ENCODE results near the gene CYB5B. TPM values are rescaled to one million over a fixed set of nuclear protein-coding genes. Genes with fewer than 3 reads are reported as not detected.

CYB5B gene
- total RNA-seq, 1 donor from 2014 or later: 124 TPM

- H3K9me3 Mint-ChIP-seq (ENCODE audit: unreplicated experiment): no peaks in the 10 kb centered on the region
- H3K4me1 Mint-ChIP-seq (ENCODE audit: low read depth, unreplicated experiment): peaks cover 3% of the 10 kb centered on the region
- no peak for DNase-seq
- H3K27ac Mint-ChIP-seq (ENCODE audit: unreplicated experiment): no peak overlapping the region
- TF ChIP-seq, protein P1, sequence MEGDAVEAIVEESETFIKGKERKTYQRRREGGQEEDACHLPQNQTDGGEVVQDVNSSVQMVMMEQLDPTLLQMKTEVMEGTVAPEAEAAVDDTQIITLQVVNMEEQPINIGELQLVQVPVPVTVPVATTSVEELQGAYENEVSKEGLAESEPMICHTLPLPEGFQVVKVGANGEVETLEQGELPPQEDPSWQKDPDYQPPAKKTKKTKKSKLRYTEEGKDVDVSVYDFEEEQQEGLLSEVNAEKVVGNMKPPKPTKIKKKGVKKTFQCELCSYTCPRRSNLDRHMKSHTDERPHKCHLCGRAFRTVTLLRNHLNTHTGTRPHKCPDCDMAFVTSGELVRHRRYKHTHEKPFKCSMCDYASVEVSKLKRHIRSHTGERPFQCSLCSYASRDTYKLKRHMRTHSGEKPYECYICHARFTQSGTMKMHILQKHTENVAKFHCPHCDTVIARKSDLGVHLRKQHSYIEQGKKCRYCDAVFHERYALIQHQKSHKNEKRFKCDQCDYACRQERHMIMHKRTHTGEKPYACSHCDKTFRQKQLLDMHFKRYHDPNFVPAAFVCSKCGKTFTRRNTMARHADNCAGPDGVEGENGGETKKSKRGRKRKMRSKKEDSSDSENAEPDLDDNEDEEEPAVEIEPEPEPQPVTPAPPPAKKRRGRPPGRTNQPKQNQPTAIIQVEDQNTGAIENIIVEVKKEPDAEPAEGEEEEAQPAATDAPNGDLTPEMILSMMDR (IDR thresholded peaks at IDR 0.05; ENCODE audit: partially characterized antibody, unreplicated experiment): no peak
- H3K36me3 Mint-ChIP-seq (ENCODE audit: unreplicated experiment): no peaks in the 10 kb centered on the region
- no peaks in the 10 kb centered on the region for H3K27me3 Mint-ChIP-seq (ENCODE audit: unreplicated experiment)
- H3K4me3 Mint-ChIP-seq (ENCODE audit: unreplicated experiment): no peak overlapping the region
Measured at GRCh38 chr16:69381231-69381630, 43.2 kb upstream of the CYB5B start.

DNA sequence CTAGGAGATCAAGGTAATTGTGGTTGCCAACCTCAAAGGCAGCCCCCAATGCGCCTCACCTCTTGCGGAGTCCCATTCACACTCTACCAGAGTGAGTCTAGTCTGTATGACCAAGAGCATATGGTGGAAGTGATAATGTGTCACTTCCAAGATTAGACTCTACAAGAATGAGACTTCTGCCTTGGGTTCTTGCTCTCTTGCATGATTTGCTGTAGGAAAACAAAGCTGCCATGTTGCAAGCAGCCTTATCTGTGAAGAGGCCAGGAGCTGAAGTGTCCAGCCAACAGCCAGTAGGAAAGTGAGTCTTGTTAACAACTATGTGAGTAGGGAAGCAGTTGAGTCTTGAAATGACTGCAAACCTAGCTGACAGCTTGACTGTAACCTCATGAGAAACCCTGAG lies 42.0 kb upstream of the CYB5B start:
- no peaks in the 10 kb centered on the region for H3K36me3 Mint-ChIP-seq (ENCODE audit: unreplicated experiment)

DNA sequence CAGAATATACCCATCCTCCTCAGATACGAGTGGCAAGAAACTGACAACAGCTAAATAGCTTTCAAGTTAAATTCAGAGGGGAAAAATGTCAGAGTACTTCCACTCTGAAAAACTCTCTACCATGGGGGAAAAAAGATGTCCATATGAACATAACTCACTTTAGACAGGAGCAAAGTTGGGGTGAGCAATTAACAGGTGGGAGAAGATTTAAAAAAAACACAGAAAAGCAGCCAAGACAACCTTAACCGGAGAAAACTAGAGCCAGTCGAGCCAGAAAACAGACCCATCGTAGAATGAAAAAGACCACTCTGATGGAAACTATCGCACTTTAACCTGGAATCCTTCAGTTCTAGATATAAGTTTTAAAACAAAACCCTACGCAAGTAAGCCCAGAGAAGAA lies 39.4 kb upstream of the CYB5B start:
- Mint-ChIP-seq H3K27ac (ENCODE audit: unreplicated experiment) (peak overlapping the region; percentile 90), H3K4me3 (ENCODE audit: unreplicated experiment) (peak overlapping the region; percentile 99), H3K4me1 (ENCODE audit: low read depth, unreplicated experiment) (peaks cover 3% of the 10 kb centered on the region), H3K27me3 (ENCODE audit: unreplicated experiment) (no peaks in the 10 kb centered on the region), H3K9me3 (ENCODE audit: unreplicated experiment) (no peaks in the 10 kb centered on the region), H3K36me3 (ENCODE audit: unreplicated experiment) (no peaks in the 10 kb centered on the region)
- no peak for DNase-seq
- TF ChIP-seq, protein P1 (IDR thresholded peaks at IDR 0.05; ENCODE audit: partially characterized antibody, unreplicated experiment): no peak

More for the DNA sequence above, 42.0 kb upstream of the CYB5B start:
- Mint-ChIP-seq H3K4me3 (ENCODE audit: unreplicated experiment) (no peak overlapping the region), H3K4me1 (ENCODE audit: low read depth, unreplicated experiment) (peaks cover 3% of the 10 kb centered on the region), H3K27ac (ENCODE audit: unreplicated experiment) (no peak overlapping the region), H3K9me3 (ENCODE audit: unreplicated experiment) (no peaks in the 10 kb centered on the region), H3K27me3 (ENCODE audit: unreplicated experiment) (no peaks in the 10 kb centered on the region)
- TF ChIP-seq, protein P1 (IDR thresholded peaks at IDR 0.05; ENCODE audit: partially characterized antibody, unreplicated experiment): no peak
- DNase-seq: no peak

GRCh38 chr16:69386596-69386995 lies 37.8 kb upstream of the CYB5B start:
- H3K4me3 Mint-ChIP-seq (ENCODE audit: unreplicated experiment): no peak overlapping the region
- peaks cover 3% of the 10 kb centered on the region for H3K4me1 Mint-ChIP-seq (ENCODE audit: low read depth, unreplicated experiment)
- DNase-seq: no peak
- no peaks in the 10 kb centered on the region for H3K9me3 Mint-ChIP-seq (ENCODE audit: unreplicated experiment)
- TF ChIP-seq, protein P1 (IDR thresholded peaks at IDR 0.05; ENCODE audit: partially characterized antibody, unreplicated experiment): no peak
- no peak overlapping the region for H3K27ac Mint-ChIP-seq (ENCODE audit: unreplicated experiment)
- H3K27me3 Mint-ChIP-seq (ENCODE audit: unreplicated experiment): no peaks in the 10 kb centered on the region
- no peaks in the 10 kb centered on the region for H3K36me3 Mint-ChIP-seq (ENCODE audit: unreplicated experiment)

- no peak for DNase-seq
- peaks cover 2% of the 10 kb centered on the region for H3K9me3 Mint-ChIP-seq (ENCODE audit: unreplicated experiment)
- no peak overlapping the region for H3K4me3 Mint-ChIP-seq (ENCODE audit: unreplicated experiment)
- TF ChIP-seq, protein P1 (IDR thresholded peaks at IDR 0.05; ENCODE audit: partially characterized antibody, unreplicated experiment): no peak
- H3K27me3 Mint-ChIP-seq (ENCODE audit: unreplicated experiment): no peaks in the 10 kb centered on the region
- peaks cover 19% of the 10 kb centered on the region for H3K4me1 Mint-ChIP-seq (ENCODE audit: low read depth, unreplicated experiment)
- peak overlapping the region; percentile 68 for H3K27ac Mint-ChIP-seq (ENCODE audit: unreplicated experiment)
- H3K36me3 Mint-ChIP-seq (ENCODE audit: unreplicated experiment): no peaks in the 10 kb centered on the region
Measured at GRCh38 chr16:69393898-69394849, 30.2 kb upstream of the CYB5B start.

Measured in glutamatergic neuron (in vitro differentiated cells).